Activated B cell treated with CpG ODN at 0.5 μM for 24 hours (primary cell): ENCODE results near the gene ZNF787. TPM values are rescaled to one million over a fixed set of nuclear protein-coding genes. Genes with fewer than 3 reads are reported as not detected.
"Not testable (repeated sequence)": the region's sequence is repeated elsewhere in the genome, so short reads cannot be mapped to it uniquely, and the experiment has no call there.

ENCODE experiments used
- ATAC-seq: fragments of 200-7000 bp; cut with Tn5 transposase; one replicate; pipeline ENCODE4 v1.10.0; 2021; ENCODE audit warnings: low read depth, mild to moderate bottlenecking, moderate library complexity
- CTCF ChIA-PET: fragments of 350-600 bp; sonication (Branson Sonifier 250); formaldehyde crosslinking; loops from one replicate; lab custom pipeline; 2021; ENCODE audit warnings: antibody characterized with exemption; lab: Charles Lee
- POLR2A ChIA-PET: fragments of 350-600 bp; sonication (Branson Sonifier 250); formaldehyde crosslinking; loops from one replicate; lab custom pipeline; 2021; ENCODE audit warnings: antibody characterized with exemption; lab: Charles Lee
- DNase-seq: peaks from one replicate; pipeline ENCODE4 v3.0.0; 2022
- H3K27ac Mint-ChIP-seq: one replicate; pipeline ENCODE4 v1.8.0; 2020; ENCODE audit warnings: mixed read lengths
- H3K27me3 Mint-ChIP-seq: one replicate; pipeline ENCODE4 v1.8.0; 2021; ENCODE audit warnings: mixed read lengths
- H3K36me3 Mint-ChIP-seq: one replicate; pipeline ENCODE4 v1.8.0; 2021; ENCODE audit warnings: low read depth, mixed read lengths
- H3K4me1 Mint-ChIP-seq: one replicate; pipeline ENCODE4 v1.8.0; 2021; ENCODE audit warnings: mixed read lengths
- H3K4me3 Mint-ChIP-seq: one replicate; pipeline ENCODE4 v1.8.0; 2020; ENCODE audit warnings: mild to moderate bottlenecking, mixed read lengths
- H3K9me3 Mint-ChIP-seq: one replicate; pipeline ENCODE4 v1.8.0; 2020; ENCODE audit warnings: mixed read lengths
- CTCF ChIP-seq: fragments of 200-600 bp; IDR thresholded peaks from one replicate; pipeline ENCODE4 v1.8.0; 2022; ENCODE audit warnings: antibody characterized with exemption, mild to moderate bottlenecking
- intact Hi-C: fragments of 100-400 bp; cut with micrococcal nuclease; formaldehyde crosslinking; loops from one replicate; pipeline ENCODE4 v1.15.1; 2024
- total RNA-seq: library from RNA; stranded (reverse); gene quantifications from 2 replicates; pipeline ENCODE4 v1.2.3, GENCODE V29; 2022

Gene ZNF787
- total RNA-seq, 1 donor from 2014 or later = 42.3 TPM

DNA sequence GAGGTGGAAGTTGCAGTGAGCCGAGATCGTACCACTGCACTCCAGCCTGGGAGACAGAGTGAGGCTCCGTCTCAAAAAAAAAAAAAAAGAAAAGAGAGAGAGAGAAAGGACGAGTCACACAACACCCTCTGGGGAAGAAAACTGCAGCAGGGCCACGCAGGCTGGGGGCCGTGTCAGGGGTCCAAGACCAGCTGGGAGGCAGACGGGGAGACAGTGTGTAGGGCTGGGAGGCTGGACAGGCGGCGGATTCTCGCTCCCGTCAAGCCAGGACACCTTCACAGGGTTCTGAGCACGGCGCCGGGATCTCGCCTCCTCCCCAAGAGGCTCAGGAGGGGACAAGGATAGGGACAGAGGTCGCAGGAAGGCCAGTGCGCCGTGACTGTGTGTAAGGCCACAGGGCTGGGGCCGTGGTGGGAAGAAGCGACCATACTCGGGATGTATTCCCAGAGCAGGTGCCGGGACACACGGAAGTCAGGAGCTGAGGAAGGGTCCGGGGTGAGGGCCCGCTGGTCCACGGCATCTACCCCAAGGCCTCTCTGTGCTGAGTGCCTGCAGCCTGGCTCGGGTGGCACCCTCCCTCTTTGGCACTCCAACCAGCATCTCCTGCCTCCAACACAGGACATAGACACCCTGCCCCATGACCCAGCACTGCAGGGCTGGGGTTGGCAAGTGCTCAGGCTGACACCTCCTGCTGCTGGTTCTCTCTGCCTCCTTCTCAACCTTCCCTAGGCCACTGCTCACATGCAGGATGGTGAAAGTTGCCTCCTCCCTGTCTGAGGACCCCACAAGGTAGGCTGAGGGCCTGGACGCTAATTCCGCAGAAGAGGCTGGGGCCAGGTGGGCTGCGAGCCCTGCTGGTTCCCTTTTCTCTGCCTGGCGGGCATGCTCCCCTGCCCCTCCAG lies 21.2 kb downstream of the ZNF787 start:
- intact Hi-C loops = no loop called here
- DNase-seq (no peak), ATAC-seq (no peak)
- no peak overlapping the region for H3K4me3 Mint-ChIP-seq
- no peak for TF ChIP-seq CTCF
- CTCF ChIA-PET = no interaction called here
- no peaks in the 10 kb centered on the region for H3K9me3 Mint-ChIP-seq
- H3K4me1 Mint-ChIP-seq = peaks cover 8% of the 10 kb centered on the region
- H3K27ac Mint-ChIP-seq = no peak overlapping the region
- H3K36me3 Mint-ChIP-seq = peaks cover 42% of the 10 kb centered on the region
- POLR2A ChIA-PET = no interaction called here
- no peaks in the 10 kb centered on the region for H3K27me3 Mint-ChIP-seq

DNA sequence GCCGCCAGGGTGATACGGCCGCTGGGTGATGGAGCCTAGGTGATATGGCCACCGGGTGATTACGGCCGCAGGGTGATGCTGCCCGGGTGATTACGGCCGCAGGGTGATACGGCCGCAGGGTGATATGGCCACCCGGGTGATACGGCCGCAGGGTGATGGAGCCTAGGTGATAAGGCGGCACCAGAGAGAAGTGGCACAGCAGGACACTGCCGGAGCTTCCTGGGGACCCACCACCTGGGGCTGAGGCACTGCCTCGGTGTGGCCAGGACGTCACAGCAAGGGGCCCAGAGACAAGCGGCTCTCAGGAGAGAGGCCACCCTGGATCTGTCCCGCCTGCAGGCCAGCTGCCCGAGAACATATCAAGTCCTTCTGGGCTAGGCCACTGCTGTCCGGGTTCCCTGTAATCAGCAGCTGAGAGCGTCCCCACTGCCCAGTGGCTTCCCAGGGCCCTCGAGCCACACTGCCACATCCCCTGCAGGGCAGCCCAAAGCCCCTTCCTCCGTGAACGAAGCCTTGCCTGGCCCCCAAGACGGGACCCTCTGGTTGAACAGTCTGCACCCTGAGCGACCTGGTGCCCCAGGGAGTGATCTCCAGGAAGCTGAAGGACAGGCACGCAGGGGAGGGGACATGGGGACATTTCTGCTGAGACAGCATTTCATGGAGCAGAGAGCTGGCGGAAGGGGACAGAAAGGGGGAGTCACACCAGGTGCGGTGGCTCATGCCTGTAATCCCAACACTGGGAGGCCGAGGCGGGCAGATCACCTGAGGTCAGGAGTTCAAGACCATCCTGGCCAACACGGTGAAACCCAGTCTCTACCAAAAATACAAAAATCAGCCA lies 22.1 kb downstream of the ZNF787 start:
- TF ChIP-seq CTCF = no peak
- CTCF ChIA-PET = no interaction called here
- intact Hi-C loops = no loop called here

GRCh38 chr19:56098237-56098636 lies 22.9 kb downstream of the ZNF787 start:
- intact Hi-C loops, H3K9me3 Mint-ChIP-seq, POLR2A ChIA-PET, DNase-seq, ATAC-seq, CTCF ChIA-PET, H3K27me3 Mint-ChIP-seq, H3K27ac Mint-ChIP-seq, H3K4me1 Mint-ChIP-seq, H3K4me3 Mint-ChIP-seq: not testable (repeated sequence)
- H3K36me3 Mint-ChIP-seq = peaks cover 56% of the 10 kb centered on the region

More for the DNA sequence above, 22.1 kb downstream of the ZNF787 start:
- Mint-ChIP-seq H3K27me3 (no peaks in the 10 kb centered on the region), H3K27ac (no peak overlapping the region), H3K36me3 (peaks cover 49% of the 10 kb centered on the region), H3K9me3 (no peaks in the 10 kb centered on the region), H3K4me1 (peaks cover 3% of the 10 kb centered on the region), H3K4me3 (no peak overlapping the region)
- DNase-seq (no peak), ATAC-seq (no peak)
- POLR2A ChIA-PET = no interaction called here

GRCh38 chr19:56097776-56098175 lies 23.3 kb downstream of the ZNF787 start:
- H3K36me3 Mint-ChIP-seq = peaks cover 61% of the 10 kb centered on the region
- TF ChIP-seq CTCF = no peak
- H3K27me3 Mint-ChIP-seq = no peaks in the 10 kb centered on the region
- no peak overlapping the region for H3K4me3 Mint-ChIP-seq
- H3K27ac Mint-ChIP-seq = no peak overlapping the region
- DNase-seq (no peak), ATAC-seq (no peak)
- ChIA-PET CTCF (no interaction called here), POLR2A (no interaction called here)
- peaks cover 3% of the 10 kb centered on the region for H3K4me1 Mint-ChIP-seq
- intact Hi-C loops = no loop called here
- no peaks in the 10 kb centered on the region for H3K9me3 Mint-ChIP-seq

DNA sequence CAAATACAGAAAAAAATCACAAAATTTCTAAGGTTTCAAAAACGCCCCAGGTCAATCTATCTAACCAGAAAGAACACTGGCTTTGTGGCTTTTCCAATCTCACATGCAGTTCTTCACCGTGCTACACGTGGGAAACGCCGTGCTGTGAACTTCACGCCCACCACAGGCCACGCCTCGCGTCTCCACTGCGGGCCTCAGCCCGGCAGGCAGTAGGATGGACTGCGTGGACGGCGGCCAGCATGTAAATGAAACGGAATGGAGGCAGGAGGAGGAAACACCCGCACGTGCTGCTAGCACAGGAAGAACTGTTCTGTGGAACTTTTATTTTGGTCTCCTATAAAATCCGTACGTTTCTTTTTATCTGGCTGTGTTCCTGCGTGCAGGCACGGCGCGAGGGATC lies 23.8 kb downstream of the ZNF787 start:
- no peak overlapping the region for H3K27ac Mint-ChIP-seq
- H3K27me3 Mint-ChIP-seq = no peaks in the 10 kb centered on the region
- no peaks in the 10 kb centered on the region for H3K9me3 Mint-ChIP-seq
- intact Hi-C loops = no loop called here
- no peaks in the 10 kb centered on the region for H3K4me1 Mint-ChIP-seq
- H3K4me3 Mint-ChIP-seq = no peak overlapping the region
- peaks cover 61% of the 10 kb centered on the region for H3K36me3 Mint-ChIP-seq
- DNase-seq (no peak), ATAC-seq (no peak)
- CTCF ChIA-PET = no interaction called here
- POLR2A ChIA-PET = no interaction called here
- no peak for TF ChIP-seq CTCF
